GM12891 (cell line): ENCODE results near the gene ADRA2B.

Experiments used
- PAX5 ChIP-seq: IDR thresholded peaks from 2 replicates; pipeline ENCODE4 v1.6.1; 2011; ENCODE audit warnings: low read length, moderate library complexity, mild to moderate bottlenecking; ENCODE audit not compliant: insufficient read depth, severe bottlenecking
- POLR2A ChIP-seq: IDR thresholded peaks from 2 replicates; pipeline ENCODE4 v1.6.1; 2011; ENCODE audit warnings: low read depth, low read length, control low read depth
- POLR2AphosphoS5 ChIP-seq: IDR thresholded peaks from 2 replicates; pipeline ENCODE4 v1.6.1; 2011; ENCODE audit warnings: low read depth, low read length, control low read depth
- POU2F2 ChIP-seq: IDR thresholded peaks from 2 replicates; pipeline ENCODE4 v1.6.1; 2011; ENCODE audit warnings: low read depth, mild to moderate bottlenecking, control low read depth, low read length, moderate library complexity
- SPI1 ChIP-seq: IDR thresholded peaks from 2 replicates; pipeline ENCODE4 v1.6.1; 2011; ENCODE audit warnings: low read depth, low read length, control low read depth
- TAF1 ChIP-seq: IDR thresholded peaks from 2 replicates; pipeline ENCODE4 v1.6.1; 2011; ENCODE audit warnings: low read depth, low read length, control low read depth

GRCh38 chr2:96161898-96162297 lies 45.5 kb upstream of the ADRA2B start:
- TF ChIP-seq POLR2AphosphoS5, result no peak
- TF ChIP-seq POU2F2, result no peak
- TF ChIP-seq POLR2A, result no peak
- no peak for TF ChIP-seq SPI1
- no peak for TF ChIP-seq TAF1
- TF ChIP-seq PAX5, result no peak
